Vagina (tissue), 2 donors: ENCODE results near the gene SEMA4G. TPM values are rescaled to one million over a fixed set of nuclear protein-coding genes. Genes with fewer than 3 reads are reported as not detected.

Experiments used
- DNase-seq, 2 donors: peaks; one replicate each; pipeline ENCODE4 v3.0.0-alpha.2; 2017; ENCODE audit errors: extremely low spot score in 2 of 2
- H3K27ac ChIP-seq: fragments of 200-600 bp; sonication (generic); one replicate; pipeline ENCODE4 v1.5.1; 2019
- H3K27me3 ChIP-seq: fragments of 200-600 bp; sonication (generic); one replicate; pipeline ENCODE4 v1.5.1; 2019
- H3K36me3 ChIP-seq, 2 donors: fragments of 200-600 bp; sonication (generic); one replicate each; pipeline ENCODE4 v1.5.1; 2017 to 2019
- H3K4me1 ChIP-seq: fragments of 200-600 bp; sonication (generic); one replicate; pipeline ENCODE4 v1.5.1; 2019
- H3K4me3 ChIP-seq, 2 donors: fragments of 200-600 bp; sonication (generic); 1 replicate in 1 of 2; 2 replicates in 1 of 2; pipeline ENCODE4 v1.5.1; 2016 to 2019
- H3K9me3 ChIP-seq: fragments of 200-600 bp; sonication (generic); one replicate; pipeline ENCODE4 v1.5.1; 2019
- CTCF ChIP-seq, 3 experiments: fragments of 450-650 bp in 2 of 3; fragments of 200-600 bp in 1 of 3; sonication (generic) in 1 of 3; IDR thresholded peaks; one replicate each; pipeline ENCODE4 v1.5.1; 2017 to 2019; ENCODE audit warnings: antibody characterized with exemption in 3 of 3, mild to moderate bottlenecking in 2 of 3, moderate library complexity in 2 of 3
- POLR2A ChIP-seq, 2 donors: fragments of 450-650 bp; IDR thresholded peaks; one replicate each; pipeline ENCODE4 v1.6.1; 2017; ENCODE audit warnings: antibody characterized with exemption in 2 of 2, mild to moderate bottlenecking in 2 of 2, moderate library complexity in 2 of 2
- POLR2AphosphoS5 ChIP-seq, 2 donors: sonication (generic); formaldehyde crosslinking; IDR thresholded peaks; one replicate each; pipeline ENCODE4 v1.9.0; 2017; ENCODE audit warnings: antibody characterized with exemption in 2 of 2, mild to moderate bottlenecking in 2 of 2, low read depth in 1 of 2; ENCODE audit not compliant: insufficient read depth in 1 of 2
- intact Hi-C: fragments of 100-400 bp; cut with DNase I; formaldehyde crosslinking; loops from one replicate; pipeline ENCODE4 v1.15.1; 2023
- total RNA-seq: library from RNA; depleted of rRNA; stranded (reverse); fragments of >200 nt; gene quantifications from one replicate; pipeline ENCODE4 v1.2.3, GENCODE V29; 2016

SEMA4G gene
- total RNA-seq, 1 donor from 2014 or later, result 6.4 TPM

GRCh38 chr10:100996678-100997359, 27.5 kb downstream of the SEMA4G start:
- no peaks in the 10 kb centered on the region for H3K9me3 ChIP-seq
- peak overlapping the region; percentile 100 for H3K27ac ChIP-seq
- H3K27me3 ChIP-seq, result no peaks in the 10 kb centered on the region
- H3K4me3 ChIP-seq, result peak overlapping the region; percentile 79 to 92
- H3K36me3 ChIP-seq, result peaks cover 0 to 13% of the 10 kb centered on the region in 2 donors
- intact Hi-C loops, result loop anchor here (2.0 to 5.0 kb wide), 2 partner anchors 16 to 85 kb away; partner anchors contain the start of gene SLF2
- peaks cover 32% of the 10 kb centered on the region for H3K4me1 ChIP-seq
- no peak for DNase-seq
- TF ChIP-seq CTCF (IDR thresholded peaks at IDR 0.05) (no peak), POLR2A (IDR thresholded peaks at IDR 0.05) (no peak), POLR2AphosphoS5 (IDR thresholded peaks at IDR 0.05; ENCODE audit: insufficient read depth in 1 of 2, low read depth in 1 of 2) (no peak)

- H3K4me1 ChIP-seq, result peaks cover 40% of the 10 kb centered on the region
- no peaks in the 10 kb centered on the region for H3K27me3 ChIP-seq
- peaks cover 0 to 13% of the 10 kb centered on the region in 2 donors for H3K36me3 ChIP-seq
- intact Hi-C loops, result loop anchor here (2.0 to 5.0 kb wide), 2 partner anchors 15 to 85 kb away; partner anchors contain the start of gene SLF2
- TF ChIP-seq CTCF (IDR thresholded peaks at IDR 0.05), result peak; percentile 59 to 83 (median 63)
- no peak for TF ChIP-seq POLR2AphosphoS5 (IDR thresholded peaks at IDR 0.05; ENCODE audit: insufficient read depth in 1 of 2, low read depth in 1 of 2)
- DNase-seq, result no peak
- H3K4me3 ChIP-seq, result peak overlapping the region; percentile 79 to 92
- H3K9me3 ChIP-seq, result no peaks in the 10 kb centered on the region
- peak overlapping the region; percentile 100 for H3K27ac ChIP-seq
Measured at GRCh38 chr10:100997360-100998182, 28.3 kb downstream of the SEMA4G start.

- Histone ChIP-seq H3K4me3 (peak overlapping the region; percentile 79 to 92), H3K9me3 (no peaks in the 10 kb centered on the region), H3K27ac (peak overlapping the region; percentile 100), H3K4me1 (peaks cover 41% of the 10 kb centered on the region), H3K36me3 (peaks cover 0 to 12% of the 10 kb centered on the region in 2 donors), H3K27me3 (no peaks in the 10 kb centered on the region)
- no peak for DNase-seq
- intact Hi-C loops, result loop anchor here (5.0 kb wide), 1 partner anchor 86 kb away; the partner anchor contains the start of gene SLF2
- TF ChIP-seq POLR2A (IDR thresholded peaks at IDR 0.05), result no peak
- no peak for TF ChIP-seq CTCF (IDR thresholded peaks at IDR 0.05)
- TF ChIP-seq POLR2AphosphoS5 (IDR thresholded peaks at IDR 0.05; ENCODE audit: insufficient read depth in 1 of 2, low read depth in 1 of 2), result peak in 1 of 2 donors; percentile 83
Measured at GRCh38 chr10:100998183-100998990, 29.1 kb downstream of the SEMA4G start.

- Histone ChIP-seq H3K27me3 (no peaks in the 10 kb centered on the region), H3K4me1 (peaks cover 41% of the 10 kb centered on the region), H3K4me3 (peak overlapping the region; percentile 79 to 92), H3K36me3 (peaks cover 0 to 12% of the 10 kb centered on the region in 2 donors), H3K9me3 (no peaks in the 10 kb centered on the region), H3K27ac (peak overlapping the region; percentile 100)
- DNase-seq, result no peak
- intact Hi-C loops, result loop anchor here (5.0 kb wide), 1 partner anchor 87 kb away; the partner anchor contains the start of gene SLF2
- TF ChIP-seq POLR2A (IDR thresholded peaks at IDR 0.05), result peak in 1 of 2 donors; percentile 96
- TF ChIP-seq CTCF (IDR thresholded peaks at IDR 0.05), result peak; percentile 87 to 95 (median 95)
- peak in 1 of 2 donors; percentile 92 for TF ChIP-seq POLR2AphosphoS5 (IDR thresholded peaks at IDR 0.05; ENCODE audit: insufficient read depth in 1 of 2, low read depth in 1 of 2)
Measured at GRCh38 chr10:100998991-100999741, 29.9 kb downstream of the SEMA4G start.
